Lower leg skin (tissue), 4 donors: Measurements from ENCODE around the gene SRSF5. TPM values are rescaled to one million over a fixed set of nuclear protein-coding genes. Genes with fewer than 3 reads are reported as not detected.

Source experiments
- DNase-seq, 2 donors: peaks; one replicate each; pipeline ENCODE4 v3.0.0-alpha.2; 2019; ENCODE audit warnings: low spot score in 2 of 2
- H3K4me3 ChIP-seq: fragments of 200-600 bp; sonication (generic); 2 replicates; pipeline ENCODE4 v1.5.1; 2017; ENCODE audit warnings: mild to moderate bottlenecking, low read depth; ENCODE audit not compliant: poor library complexity, severe bottlenecking
- CTCF ChIP-seq, 3 donors: fragments of 450-650 bp; IDR thresholded peaks; one replicate each; pipeline ENCODE4 v1.5.1; 2016; ENCODE audit warnings: antibody characterized with exemption in 3 of 3, mild to moderate bottlenecking in 3 of 3, moderate library complexity in 2 of 3
- POLR2A ChIP-seq, 2 donors: fragments of 450-650 bp; IDR thresholded peaks; one replicate each; pipeline ENCODE4 v1.6.1; 2016 to 2017; ENCODE audit warnings: antibody characterized with exemption in 2 of 2, mild to moderate bottlenecking in 1 of 2, moderate library complexity in 1 of 2
- WGBS, 2 donors: methylation state at CpG; one replicate each; pipeline ENCODE4 v1.1.5; 2018; 5-methylcytosine and 5-hydroxymethylcytosine counted together
- intact Hi-C: fragments of 100-400 bp; cut with DNase I; formaldehyde crosslinking; loops from one replicate; pipeline ENCODE4 v1.15.0; 2023; ENCODE audit warnings: low total_unique reads
- total RNA-seq, 4 donors: library from RNA; depleted of rRNA; stranded (reverse); fragments of >200 nt; gene quantifications; one replicate each; pipeline ENCODE4 v1.1.0, GENCODE V29; 2016

Gene SRSF5
- total RNA-seq, 4 donors from 2014 or later = 297 to 612 (median 380) TPM

- 91 to 95% methylated on average over 11 of the region's 11 CpGs for WGBS, 2 donors
- intact Hi-C loops = no loop called here
- H3K4me3 ChIP-seq = no peak overlapping the region
- TF ChIP-seq CTCF (IDR thresholded peaks at IDR 0.05) (no peak), POLR2A (IDR thresholded peaks at IDR 0.05) (no peak)
- DNase-seq = no peak
Observed at GRCh38 chr14:69772082-69773017, 5.4 kb downstream of the SRSF5 start.

- DNase-seq = no peak
- H3K4me3 ChIP-seq = no peak overlapping the region
- TF ChIP-seq POLR2A (IDR thresholded peaks at IDR 0.05) (no peak), CTCF (IDR thresholded peaks at IDR 0.05) (no peak)
- intact Hi-C loops = no loop called here
- 95 to 96% methylated on average over 7 of the region's 7 CpGs for WGBS, 2 donors
Observed at GRCh38 chr14:69773571-69774276, 6.8 kb downstream of the SRSF5 start.

- DNase-seq = no peak
- 79 to 86% methylated on average over 3 of the region's 3 CpGs for WGBS, 2 donors
- H3K4me3 ChIP-seq = no peak overlapping the region
- TF ChIP-seq POLR2A (IDR thresholded peaks at IDR 0.05) = no peak
- no peak for TF ChIP-seq CTCF (IDR thresholded peaks at IDR 0.05)
- intact Hi-C loops = no loop called here
Observed at GRCh38 chr14:69775012-69775411, 8.1 kb downstream of the SRSF5 start.

GRCh38 chr14:69776875-69777453, 10.0 kb downstream of the SRSF5 start:
- TF ChIP-seq POLR2A (IDR thresholded peaks at IDR 0.05) = no peak
- no peak for TF ChIP-seq CTCF (IDR thresholded peaks at IDR 0.05)
- DNase-seq = no peak
- WGBS, 2 donors = 72 to 78% methylated on average over 4 of the region's 4 CpGs
- intact Hi-C loops = no loop called here
- H3K4me3 ChIP-seq = no peak overlapping the region

- 83 to 85% methylated on average over 2 of the region's 2 CpGs for WGBS, 2 donors
- intact Hi-C loops = no loop called here
Observed at GRCh38 chr14:69779088-69779487, 12.1 kb downstream of the SRSF5 start.

More at GRCh38 chr14:69779088-69779487, 12.1 kb downstream of the SRSF5 start:
- TF ChIP-seq POLR2A (IDR thresholded peaks at IDR 0.05) = no peak
- TF ChIP-seq CTCF (IDR thresholded peaks at IDR 0.05) = no peak
- DNase-seq = no peak
- H3K4me3 ChIP-seq = no peak overlapping the region
